HG02610 (cell line): ENCODE data around the gene PTPRF.

Experiments used
- ATAC-seq: cut with Tn5 transposase; IDR thresholded peaks from one replicate; pipeline ENCODE4 v1.9.1; 2021; ENCODE audit warnings: mild to moderate bottlenecking, moderate library complexity; ENCODE audit not compliant: unreplicated experiment

PTPRF gene

DNA sequence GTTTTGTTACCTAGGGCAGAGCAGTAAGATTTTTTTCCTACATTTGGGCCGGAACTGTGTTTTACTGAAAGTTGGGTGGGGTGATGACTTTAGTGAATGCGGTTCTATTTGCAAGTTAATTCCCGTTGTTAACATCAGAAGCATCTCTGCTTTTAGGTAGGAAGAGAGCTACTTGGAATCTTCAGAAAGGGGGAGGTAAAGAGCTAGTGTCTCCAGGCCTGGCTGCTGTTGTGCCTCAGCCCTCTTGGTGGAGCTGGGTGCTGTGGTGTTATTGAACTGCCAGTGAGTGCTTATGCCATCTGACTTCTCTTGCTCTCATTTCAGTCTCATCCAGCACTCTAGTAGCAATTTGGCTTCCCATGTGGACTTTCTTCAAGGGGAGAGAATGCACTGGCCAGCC, 122.7 kb downstream of the PTPRF start:
- ATAC-seq, result no peak

DNA sequence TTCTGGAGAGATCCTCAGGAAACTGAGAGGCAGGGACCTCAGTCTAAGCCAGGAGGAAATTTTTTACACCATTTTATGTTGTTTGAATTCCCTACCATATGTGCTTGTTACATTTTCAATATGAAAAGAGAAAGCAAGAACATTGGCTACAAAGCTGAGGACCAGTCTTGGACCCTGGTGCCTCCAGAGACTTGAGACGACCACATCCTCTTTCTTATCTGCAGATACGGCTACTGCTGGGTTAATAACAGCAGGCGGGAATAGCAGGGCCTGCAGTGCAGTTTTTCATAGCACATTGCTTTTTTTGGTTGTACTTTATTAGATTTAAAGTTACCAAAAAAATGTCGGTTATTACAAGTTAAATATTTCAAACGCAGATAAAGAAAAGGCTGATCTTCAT, 123.2 kb downstream of the PTPRF start:
- ATAC-seq, result no peak

DNA sequence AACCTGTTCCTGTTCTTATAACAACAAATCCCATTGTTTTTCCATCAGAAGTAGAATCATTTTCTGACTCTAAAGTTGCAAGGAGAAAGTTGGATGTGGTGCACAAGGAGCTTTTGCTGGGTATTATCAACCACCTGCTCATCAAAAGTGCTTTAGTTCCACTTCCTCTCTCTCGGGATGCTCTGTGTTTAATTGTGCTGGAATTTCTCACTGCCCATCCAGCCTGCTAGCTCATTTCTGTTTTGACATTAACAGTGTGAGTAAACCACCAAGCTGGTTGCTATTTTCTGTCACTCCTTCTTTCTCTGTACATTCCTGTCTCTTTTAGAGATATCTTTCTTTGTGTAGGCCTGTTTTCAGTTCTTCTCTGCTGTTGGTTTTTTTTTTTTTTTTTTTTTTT, 125.3 kb downstream of the PTPRF start:
- ATAC-seq, result no peak

DNA sequence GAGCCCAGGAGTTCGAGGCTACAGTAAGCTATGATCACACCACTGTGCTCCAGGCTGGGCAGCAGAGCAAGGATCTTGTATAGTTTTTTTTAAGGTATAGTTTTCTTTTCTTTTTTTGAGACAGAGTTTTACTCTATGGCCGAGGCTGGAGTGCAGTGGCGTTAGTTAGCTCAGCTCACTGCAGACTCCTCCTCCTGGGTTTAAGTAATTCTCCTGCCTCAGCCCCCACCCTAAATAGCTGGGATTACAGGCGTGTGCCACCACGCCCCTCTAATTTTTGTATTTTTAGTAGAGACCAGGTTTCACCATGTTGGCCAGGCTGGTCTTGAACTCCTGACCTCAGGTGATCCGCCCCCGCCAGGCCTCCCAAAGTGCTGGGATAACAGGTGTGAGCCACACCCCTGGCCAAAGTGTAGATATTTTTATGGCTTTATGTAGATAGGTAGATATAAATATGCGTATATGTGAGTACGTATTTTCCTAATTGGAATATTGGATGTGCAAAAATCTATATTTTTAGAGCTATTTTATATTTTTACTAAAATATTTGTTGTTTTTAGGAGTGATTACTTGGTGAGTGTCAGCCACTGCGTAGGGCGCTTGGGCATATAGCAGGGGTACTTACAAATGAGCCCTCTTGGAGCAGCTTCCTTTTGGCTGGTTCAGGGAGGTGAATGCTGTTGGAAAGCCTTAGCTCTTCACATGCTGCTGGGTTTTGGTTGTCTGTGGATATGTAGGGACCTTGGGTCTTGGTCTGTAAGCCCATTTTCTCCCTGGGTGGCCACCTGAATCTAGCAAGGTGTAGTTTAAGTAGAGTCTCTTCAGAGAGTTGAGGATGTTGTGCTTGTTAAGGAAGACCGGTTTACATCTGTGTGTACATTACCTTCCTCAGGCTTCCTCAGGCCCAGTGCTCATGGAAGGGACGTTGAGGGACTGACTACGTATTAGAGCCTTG, 128.8 kb downstream of the PTPRF start:
- ATAC-seq, result no peak

DNA sequence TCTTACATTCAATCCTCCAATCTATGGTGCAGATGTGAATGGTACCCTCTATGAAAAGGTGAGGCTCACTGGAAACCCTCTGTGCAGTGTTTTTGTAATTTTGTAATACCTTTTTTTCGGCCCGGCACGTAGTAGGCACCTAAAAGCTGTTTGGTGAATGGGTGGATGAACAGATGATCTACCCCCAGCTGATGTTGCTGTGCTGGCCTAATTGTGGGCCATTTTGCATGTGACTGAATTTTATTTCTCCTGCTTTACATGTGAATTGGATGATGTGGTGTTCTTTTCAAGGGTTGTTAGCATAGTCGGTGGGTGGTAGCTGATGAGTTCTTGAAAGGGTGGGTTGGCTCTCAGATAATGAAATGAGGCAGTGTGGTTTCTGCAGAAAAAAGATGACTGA, 129.7 kb downstream of the PTPRF start:
- no peak for ATAC-seq

DNA sequence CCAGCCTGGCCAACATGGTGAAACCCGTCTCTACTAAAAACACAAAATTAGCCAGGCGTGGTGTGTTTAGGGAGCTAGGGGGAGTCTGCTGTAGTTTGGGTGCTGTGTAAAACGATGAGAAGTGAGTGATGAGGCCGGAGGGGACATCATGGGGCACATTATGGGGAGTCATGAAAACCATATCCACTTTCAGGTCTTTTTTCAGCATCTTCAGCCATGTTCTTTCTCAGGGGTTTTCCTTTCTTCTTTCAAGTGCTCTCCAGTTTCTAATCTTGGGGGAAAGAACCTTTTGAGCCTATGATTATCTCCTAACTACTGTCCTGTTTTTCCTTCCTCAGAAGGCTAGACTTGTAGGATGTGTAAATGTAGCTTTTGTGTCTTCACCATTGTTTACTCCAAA, 133.7 kb downstream of the PTPRF start:
- peak; percentile 71 for ATAC-seq

DNA sequence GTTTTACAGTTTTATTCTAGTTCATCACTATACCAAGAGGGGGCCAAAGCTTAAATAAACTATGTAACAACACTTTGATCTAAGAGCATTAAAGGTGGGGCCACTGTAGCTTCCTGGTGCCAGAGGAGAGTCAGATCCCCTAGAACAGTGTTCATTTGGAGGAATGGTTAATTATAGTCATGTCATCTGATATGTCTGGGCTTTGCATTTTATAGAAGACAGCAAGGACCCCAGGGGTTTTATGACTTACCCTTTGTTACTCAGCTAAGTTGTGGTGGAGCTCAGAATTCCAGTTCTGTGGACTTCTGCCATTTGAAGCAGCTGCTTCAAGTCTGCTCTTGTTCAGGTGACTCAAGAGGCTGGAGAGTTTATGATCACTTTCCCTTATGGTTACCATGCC, 135.9 kb downstream of the PTPRF start:
- ATAC-seq, result no peak

DNA sequence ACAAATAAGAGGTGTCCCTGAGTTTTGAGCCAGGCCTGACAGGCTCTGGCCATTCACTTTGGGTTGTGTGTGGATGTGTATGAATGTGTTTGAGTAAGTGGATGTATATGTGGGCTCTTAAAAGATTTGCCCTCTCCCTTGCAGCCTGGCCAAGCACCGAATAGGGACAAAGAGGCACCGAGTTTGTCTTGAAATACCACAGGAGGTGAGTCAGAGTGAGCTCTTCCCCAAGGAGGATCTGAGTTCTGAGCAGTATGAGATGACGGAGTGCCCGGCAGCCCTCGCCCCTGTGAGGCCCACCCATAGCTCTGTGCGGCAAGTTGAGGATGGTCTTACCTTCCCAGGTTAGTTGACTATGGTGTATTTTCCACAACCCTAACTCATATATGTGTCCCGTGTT, 138.3 kb downstream of the PTPRF start:
- no peak for ATAC-seq

DNA sequence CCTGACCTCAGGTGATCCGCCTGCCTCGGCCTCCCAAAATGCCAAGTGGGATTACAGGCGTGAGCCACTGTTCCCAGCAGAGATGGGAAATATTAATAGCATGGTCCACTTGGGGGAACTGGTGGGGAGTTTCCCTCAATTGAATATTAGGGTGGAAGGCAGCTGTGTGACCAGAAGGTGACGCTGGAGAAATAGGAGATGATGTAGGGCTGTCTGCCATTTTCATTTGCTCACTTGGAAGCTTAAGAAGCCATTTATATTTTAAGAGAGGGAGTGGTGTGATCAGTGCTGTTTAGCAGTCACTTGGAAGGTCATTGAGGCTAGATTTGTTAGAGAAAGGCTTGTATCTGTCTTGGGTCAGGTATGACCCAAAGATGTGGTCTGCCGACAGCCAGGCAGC, 139.2 kb downstream of the PTPRF start:
- no peak for ATAC-seq

DNA sequence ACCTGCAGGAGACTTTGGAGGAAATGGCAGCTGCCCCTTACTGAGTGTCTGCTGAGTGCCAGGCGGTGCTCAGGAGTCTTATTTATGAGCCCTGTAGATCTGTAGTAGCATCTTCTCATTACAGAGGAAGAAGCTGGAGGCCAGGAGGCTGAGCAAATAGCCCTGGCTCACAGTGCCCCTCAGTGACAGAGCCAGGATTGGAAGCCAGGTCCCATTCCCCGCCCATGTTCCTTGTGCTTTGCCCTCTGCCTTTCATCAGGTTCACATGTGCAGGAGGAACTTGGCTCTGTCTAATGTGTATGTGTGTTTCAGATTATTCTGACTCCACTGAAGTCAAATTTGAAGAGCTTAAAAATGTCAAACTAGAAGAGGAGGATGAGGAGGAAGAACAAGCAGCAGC, 140.5 kb downstream of the PTPRF start:
- ATAC-seq, result no peak

DNA sequence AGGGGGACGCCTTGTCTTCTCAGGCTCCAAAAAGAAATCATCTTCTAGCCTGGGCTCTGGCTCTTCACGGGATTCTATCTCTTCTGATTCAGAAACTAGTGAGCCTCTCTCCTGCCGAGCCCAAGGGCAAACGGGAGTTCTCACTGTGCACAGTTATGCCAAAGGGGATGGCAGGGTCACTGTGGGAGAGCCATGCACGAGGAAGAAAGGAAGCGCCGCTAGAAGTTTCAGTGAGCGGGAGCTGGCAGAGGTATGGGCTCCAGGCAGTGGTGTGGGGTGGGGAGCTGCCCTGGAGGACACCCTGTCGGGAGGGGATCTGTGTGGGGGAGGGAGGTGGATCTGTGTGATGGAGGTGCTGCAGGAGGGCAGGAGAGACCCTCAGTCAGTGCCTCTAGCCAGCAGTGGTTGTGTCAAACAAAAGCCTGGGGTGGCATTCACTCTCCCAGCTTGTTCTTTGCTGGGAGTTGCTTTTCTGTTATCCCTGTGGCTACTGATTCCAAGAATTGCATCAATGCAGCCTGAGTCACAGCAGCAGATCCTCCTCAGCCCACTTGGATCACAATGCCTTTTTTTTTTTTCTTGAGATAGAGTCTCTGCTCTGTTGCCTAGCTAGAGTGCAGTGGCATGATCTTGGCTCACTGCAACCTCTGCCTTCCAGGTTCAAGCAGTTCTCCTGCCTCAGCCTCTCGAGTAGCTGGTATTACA, 141.1 kb downstream of the PTPRF start:
- ATAC-seq, result no peak

DNA sequence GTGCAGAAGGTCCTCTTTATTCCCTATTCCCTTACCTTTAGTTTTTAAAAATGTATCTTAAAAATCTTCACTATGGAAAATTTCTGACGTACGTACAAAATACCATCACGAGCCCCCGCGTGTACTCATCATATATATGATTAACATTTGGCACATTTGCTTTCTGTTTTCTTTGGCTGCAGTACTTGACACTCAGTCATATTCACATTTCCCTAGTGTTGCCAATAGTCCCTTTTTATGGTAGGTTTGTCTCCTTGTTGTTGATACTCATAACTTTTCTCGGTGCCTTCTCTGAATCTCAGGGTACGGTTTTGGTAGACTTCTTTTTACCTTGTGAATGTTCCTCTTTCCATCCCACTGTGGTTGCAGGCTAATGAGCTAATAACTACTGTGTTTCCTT, 142.6 kb downstream of the PTPRF start:
- no peak for ATAC-seq
